ENCODE results near the gene CACNA1A.

The CACNA1A gene

DNA sequence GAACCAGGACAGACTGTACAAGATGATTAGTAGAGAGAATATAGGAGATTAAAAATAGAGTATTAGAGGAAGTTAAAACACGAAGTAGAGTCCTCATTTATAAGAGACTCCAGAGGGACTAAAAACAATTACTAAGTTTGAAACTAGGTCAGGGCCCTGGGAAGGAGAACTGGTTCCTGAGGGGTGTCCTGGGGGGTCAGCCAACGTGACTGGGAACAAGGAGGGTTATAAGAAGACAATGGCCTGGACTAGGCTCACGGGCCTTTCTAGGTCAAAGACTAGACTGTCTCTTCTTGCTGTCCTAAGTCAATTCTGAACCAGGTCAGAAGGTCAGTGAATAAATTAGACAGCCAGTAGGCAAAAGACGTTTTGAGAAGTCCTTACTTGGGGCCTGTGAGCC is 190.8 kb downstream of the CACNA1A start:
- no peak for DNase-seq (ENCODE audit: extremely low read depth, low read depth)

DNA sequence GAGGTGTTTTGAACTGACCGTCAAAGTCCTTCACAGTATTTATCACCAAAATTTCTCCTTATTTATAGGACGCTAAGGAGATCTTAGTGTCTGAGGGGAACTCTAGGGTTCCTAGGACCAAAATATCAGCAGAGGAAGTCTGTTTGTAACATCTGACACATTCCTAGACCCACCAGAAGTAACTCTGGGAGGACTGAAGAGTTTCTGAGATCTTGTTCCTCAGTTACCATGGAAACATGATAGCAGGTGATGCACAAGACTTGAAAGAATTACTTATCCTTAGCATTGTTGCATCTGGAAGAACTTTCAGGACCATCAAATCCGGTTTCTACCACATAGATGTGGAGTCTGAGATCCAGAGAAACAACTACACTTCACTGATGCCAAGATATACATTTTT is 191.5 kb downstream of the CACNA1A start:
- no peak for DNase-seq (ENCODE audit: extremely low read depth, low read depth)
- TF ChIP-seq, protein P1, sequence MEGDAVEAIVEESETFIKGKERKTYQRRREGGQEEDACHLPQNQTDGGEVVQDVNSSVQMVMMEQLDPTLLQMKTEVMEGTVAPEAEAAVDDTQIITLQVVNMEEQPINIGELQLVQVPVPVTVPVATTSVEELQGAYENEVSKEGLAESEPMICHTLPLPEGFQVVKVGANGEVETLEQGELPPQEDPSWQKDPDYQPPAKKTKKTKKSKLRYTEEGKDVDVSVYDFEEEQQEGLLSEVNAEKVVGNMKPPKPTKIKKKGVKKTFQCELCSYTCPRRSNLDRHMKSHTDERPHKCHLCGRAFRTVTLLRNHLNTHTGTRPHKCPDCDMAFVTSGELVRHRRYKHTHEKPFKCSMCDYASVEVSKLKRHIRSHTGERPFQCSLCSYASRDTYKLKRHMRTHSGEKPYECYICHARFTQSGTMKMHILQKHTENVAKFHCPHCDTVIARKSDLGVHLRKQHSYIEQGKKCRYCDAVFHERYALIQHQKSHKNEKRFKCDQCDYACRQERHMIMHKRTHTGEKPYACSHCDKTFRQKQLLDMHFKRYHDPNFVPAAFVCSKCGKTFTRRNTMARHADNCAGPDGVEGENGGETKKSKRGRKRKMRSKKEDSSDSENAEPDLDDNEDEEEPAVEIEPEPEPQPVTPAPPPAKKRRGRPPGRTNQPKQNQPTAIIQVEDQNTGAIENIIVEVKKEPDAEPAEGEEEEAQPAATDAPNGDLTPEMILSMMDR (IDR thresholded peaks at IDR 0.05; ENCODE audit: low read depth, low read length) = no peak

More for the DNA sequence above, 190.8 kb downstream of the CACNA1A start:
- TF ChIP-seq, protein P1 (IDR thresholded peaks at IDR 0.05; ENCODE audit: low read depth, low read length) = no peak

DNA sequence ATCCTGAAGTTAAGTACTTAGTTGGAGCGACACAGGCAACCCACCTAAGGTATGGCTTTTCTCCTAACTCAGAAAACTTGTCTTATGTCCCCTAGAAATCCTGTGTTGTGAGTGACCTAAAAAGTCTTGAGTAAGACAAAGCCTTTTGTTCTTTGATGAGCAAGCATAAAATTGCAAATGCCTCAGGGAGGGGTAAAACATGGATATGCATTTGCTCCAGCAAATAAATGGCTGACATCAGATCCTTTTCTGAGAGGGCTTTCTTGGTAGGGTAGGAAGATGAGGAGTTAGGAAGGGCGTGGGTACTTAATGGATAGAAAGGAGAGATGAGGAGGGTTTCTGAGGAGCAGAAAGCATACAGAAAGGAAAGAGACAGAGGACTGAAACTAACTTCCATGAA is 192.4 kb downstream of the CACNA1A start:
- no peak for DNase-seq (ENCODE audit: extremely low read depth, low read depth)
- TF ChIP-seq, protein P1 (IDR thresholded peaks at IDR 0.05; ENCODE audit: low read depth, low read length) = no peak

DNA sequence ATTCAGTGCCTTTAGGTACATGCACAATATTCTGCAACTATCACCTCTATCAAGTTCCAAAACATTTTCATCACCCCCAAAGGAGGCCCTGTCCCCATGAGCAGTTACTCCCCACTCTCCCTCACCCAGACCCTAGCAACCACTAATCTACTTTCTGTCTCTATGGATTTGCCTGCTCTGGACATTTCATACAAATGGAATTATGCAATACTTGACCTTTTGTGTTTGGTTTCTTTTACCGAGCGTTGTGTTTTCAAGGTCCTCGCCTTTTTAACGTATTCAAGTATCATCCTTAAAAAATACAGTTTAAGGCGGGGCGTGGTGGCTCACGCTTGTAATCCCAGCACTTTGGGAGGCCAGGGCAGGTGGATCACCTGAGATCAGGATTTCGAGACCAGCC is 196.4 kb downstream of the CACNA1A start:
- TF ChIP-seq, protein P1 (IDR thresholded peaks at IDR 0.05; ENCODE audit: low read depth, low read length) = no peak
- DNase-seq (ENCODE audit: extremely low read depth, low read depth) = no peak

DNA sequence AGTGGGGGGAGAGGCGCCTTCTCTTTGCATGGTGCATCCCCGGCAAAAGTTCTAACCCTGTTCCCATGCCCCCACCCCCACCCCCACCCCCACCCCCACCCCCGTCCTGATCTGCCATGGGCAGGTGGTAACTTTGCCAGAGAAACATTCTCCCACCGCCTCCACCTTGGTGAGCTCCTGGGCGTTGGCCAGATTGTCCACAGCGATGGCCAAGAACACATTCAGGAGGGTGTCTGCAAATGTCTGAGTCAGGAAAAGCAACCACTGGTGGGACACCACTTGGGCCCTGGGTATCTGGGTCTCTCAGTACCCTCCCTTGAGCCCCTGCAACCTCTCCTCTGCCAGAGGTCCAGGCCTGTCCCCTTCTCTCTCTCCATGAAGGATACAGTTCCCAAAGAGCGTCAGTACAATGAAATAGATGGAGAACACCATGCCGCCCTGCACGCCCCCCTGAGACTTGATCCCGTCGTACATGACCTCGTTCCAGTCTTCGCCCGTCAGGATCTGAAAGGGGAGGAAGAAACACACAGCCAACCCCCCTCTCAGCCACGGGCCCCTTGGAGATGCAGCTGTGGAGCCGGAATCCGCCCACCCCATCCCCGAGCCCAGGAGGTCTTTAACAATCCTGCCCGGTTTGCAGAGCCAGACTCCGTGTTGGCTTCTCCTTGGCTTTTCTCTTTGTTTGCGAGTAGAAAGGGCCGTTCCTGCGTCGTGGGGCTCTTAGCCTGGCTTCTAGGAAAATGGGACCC is 202.7 kb downstream of the CACNA1A start:
- no peak for DNase-seq (ENCODE audit: extremely low read depth, low read depth)
- TF ChIP-seq, protein P1 (IDR thresholded peaks at IDR 0.05; ENCODE audit: low read depth, low read length) = no peak

DNA sequence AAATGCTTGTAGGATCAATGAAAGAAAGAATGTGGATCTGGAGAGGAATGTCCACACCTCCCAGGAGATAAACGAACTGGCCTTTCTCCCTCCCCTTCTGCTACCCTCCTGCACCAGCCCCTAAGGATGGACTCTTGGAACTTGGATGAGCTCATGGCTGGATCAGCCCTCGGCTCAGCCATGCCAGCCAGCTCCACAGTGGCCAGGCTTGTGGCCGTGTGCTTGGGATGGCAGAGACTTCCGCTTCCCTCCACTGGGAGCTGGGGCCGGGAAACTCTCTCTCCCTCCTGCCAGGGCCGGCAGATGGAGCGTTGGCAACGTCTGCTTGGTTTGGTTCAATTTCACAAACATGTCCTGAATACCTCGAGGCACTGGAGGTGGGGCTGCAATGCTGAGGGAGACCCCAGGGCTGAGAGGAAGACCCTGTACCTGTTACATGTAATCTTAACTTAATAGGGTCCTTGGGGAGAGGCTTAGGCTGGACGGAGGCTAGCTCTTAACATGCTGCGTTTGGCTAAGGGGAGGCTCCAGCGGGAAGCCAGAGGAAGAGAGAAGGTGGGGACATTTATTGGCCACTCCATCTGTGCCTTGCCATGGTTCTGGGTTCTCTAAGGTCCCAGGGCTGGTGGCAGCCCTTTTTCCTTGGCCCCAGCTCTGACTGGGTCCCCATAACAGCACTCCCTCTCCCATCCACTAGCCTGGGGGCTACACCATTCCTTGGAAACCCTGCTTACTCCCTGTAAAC is 203.6 kb downstream of the CACNA1A start:
- TF ChIP-seq, protein P1 (IDR thresholded peaks at IDR 0.05; ENCODE audit: low read depth, low read length) = peak; percentile 1; the same call in 1 of the 2 replicates
- DNase-seq (ENCODE audit: extremely low read depth, low read depth) = no peak

Measured in AG09319 (cell line).